ENCODE measurements around the gene IRF2BP2.

The IRF2BP2 gene

DNA sequence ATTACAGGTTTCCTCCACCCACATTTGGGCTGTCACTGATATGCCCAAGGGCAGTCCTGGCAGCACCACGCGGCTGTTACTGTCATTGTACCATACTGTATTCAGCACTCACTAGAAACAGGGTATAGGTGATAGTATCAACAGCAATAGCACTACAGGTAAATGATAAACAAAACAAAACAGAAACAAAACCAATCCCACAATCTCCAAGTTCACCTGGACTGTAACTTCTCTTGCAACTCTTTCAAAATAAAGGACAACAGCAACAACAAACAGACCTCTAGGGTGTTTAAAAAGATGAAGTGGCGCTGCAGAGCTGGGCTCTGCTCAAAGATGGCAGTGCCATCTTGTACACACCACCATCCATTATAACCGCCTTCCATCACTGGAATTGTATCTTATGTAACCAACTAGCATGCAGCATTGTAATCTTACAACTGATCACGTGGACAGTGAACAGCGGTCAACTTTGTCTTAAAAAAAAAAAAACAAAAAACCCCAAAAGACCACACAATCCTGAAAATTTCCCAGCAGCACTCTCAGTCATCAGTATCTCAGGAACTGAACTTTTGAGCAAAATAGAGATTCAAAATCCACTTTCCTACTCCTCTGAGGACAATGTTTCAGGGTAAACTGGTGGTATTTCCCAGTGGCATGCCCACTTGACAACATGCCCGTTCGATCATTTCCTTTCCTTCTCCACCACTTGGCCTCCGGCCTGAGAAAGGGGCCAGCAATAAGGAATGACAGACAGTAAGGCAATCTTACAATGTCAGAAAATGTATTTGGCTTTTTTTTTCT is 3.8 kb downstream of the IRF2BP2 start (continued):
- TF ChIP-seq, protein P1, sequence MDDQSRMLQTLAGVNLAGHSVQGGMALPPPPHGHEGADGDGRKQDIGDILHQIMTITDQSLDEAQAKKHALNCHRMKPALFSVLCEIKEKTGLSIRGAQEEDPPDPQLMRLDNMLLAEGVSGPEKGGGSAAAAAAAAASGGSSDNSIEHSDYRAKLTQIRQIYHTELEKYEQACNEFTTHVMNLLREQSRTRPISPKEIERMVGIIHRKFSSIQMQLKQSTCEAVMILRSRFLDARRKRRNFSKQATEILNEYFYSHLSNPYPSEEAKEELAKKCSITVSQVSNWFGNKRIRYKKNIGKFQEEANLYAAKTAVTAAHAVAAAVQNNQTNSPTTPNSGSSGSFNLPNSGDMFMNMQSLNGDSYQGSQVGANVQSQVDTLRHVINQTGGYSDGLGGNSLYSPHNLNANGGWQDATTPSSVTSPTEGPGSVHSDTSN (CRISPR knock-in tag; IDR thresholded peaks at IDR 0.05) = no peak
- no peak for TF ChIP-seq ZIC2 (tag by site-specific recombination; IDR thresholded peaks at IDR 0.05)
- no peak for TF ChIP-seq ZNF768 (tag by site-specific recombination; IDR thresholded peaks at IDR 0.05)
- no peak for TF ChIP-seq ZNF214 (tag by site-specific recombination; IDR thresholded peaks at IDR 0.05; ENCODE audit: borderline replicate concordance)
- no peak for TF ChIP-seq ZNF138 (tag by site-specific recombination; IDR thresholded peaks at IDR 0.05; ENCODE audit: borderline replicate concordance)
- peak; percentile 52; the same call in 1 of the 2 replicates for TF ChIP-seq SP7 (tag by site-specific recombination; IDR thresholded peaks at IDR 0.05)
- no peak for TF ChIP-seq ZNF555 (tag by site-specific recombination; conservative IDR thresholded peaks at IDR 0.05)
- TF ChIP-seq ZNF830 (tag by site-specific recombination; IDR thresholded peaks at IDR 0.05; ENCODE audit: low read depth) = no peak
- TF ChIP-seq ZNF624 (tag by site-specific recombination; IDR thresholded peaks at IDR 0.05) = no peak
- TF ChIP-seq KLF1 (tag by site-specific recombination; IDR thresholded peaks at IDR 0.05) = no peak
- TF ChIP-seq ZFP69B (tag by site-specific recombination; IDR thresholded peaks at IDR 0.05) = 0 out of 2 replicates have a peak, but pooled peaks have one; percentile 18
- TF ChIP-seq ZNF621 (tag by site-specific recombination; IDR thresholded peaks at IDR 0.05) = no peak
- no peak for TF ChIP-seq ZNF112 (tag by site-specific recombination; IDR thresholded peaks at IDR 0.05)
- TF ChIP-seq ZNF560 (tag by site-specific recombination; IDR thresholded peaks at IDR 0.05; ENCODE audit: borderline replicate concordance) = no peak
- TF ChIP-seq KLF8 (tag by site-specific recombination; IDR thresholded peaks at IDR 0.05) = peak; percentile 43; the same call in 1 of the 2 replicates
- no peak for TF ChIP-seq ZNF16 (tag by site-specific recombination; IDR thresholded peaks at IDR 0.05; ENCODE audit: low read depth)
- no peak for TF ChIP-seq ZNF510 (tag by site-specific recombination; IDR thresholded peaks at IDR 0.05; ENCODE audit: insufficient replicate concordance)
- TF ChIP-seq ZNF626 (tag by site-specific recombination; IDR thresholded peaks at IDR 0.05) = no peak
- TF ChIP-seq, protein P2, sequence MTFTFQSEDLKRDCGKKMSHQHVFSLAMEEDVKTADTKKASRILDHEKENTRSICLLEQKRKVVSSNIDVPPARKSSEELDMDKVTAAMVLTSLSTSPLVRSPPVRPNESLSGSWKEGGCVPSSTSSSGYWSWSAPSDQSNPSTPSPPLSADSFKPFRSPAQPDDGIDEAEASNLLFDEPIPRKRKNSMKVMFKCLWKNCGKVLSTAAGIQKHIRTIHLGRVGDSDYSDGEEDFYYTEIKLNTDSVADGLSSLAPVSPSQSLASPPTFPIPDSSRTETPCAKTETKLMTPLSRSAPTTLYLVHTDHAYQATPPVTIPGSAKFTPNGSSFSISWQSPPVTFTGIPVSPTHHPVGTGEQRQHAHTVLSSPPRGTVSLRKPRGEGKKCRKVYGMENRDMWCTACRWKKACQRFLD (tag by site-specific recombination; IDR thresholded peaks at IDR 0.05) = no peak
- TF ChIP-seq ZEB2 (tag by site-specific recombination; IDR thresholded peaks at IDR 0.05) = peak; percentile 78
- TF ChIP-seq, protein P3, sequence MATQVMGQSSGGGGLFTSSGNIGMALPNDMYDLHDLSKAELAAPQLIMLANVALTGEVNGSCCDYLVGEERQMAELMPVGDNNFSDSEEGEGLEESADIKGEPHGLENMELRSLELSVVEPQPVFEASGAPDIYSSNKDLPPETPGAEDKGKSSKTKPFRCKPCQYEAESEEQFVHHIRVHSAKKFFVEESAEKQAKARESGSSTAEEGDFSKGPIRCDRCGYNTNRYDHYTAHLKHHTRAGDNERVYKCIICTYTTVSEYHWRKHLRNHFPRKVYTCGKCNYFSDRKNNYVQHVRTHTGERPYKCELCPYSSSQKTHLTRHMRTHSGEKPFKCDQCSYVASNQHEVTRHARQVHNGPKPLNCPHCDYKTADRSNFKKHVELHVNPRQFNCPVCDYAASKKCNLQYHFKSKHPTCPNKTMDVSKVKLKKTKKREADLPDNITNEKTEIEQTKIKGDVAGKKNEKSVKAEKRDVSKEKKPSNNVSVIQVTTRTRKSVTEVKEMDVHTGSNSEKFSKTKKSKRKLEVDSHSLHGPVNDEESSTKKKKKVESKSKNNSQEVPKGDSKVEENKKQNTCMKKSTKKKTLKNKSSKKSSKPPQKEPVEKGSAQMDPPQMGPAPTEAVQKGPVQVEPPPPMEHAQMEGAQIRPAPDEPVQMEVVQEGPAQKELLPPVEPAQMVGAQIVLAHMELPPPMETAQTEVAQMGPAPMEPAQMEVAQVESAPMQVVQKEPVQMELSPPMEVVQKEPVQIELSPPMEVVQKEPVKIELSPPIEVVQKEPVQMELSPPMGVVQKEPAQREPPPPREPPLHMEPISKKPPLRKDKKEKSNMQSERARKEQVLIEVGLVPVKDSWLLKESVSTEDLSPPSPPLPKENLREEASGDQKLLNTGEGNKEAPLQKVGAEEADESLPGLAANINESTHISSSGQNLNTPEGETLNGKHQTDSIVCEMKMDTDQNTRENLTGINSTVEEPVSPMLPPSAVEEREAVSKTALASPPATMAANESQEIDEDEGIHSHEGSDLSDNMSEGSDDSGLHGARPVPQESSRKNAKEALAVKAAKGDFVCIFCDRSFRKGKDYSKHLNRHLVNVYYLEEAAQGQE (tag by site-specific recombination; IDR thresholded peaks at IDR 0.05) = peak; percentile 60
- no peak for TF ChIP-seq ZNF354C (tag by site-specific recombination; IDR thresholded peaks at IDR 0.05; ENCODE audit: borderline replicate concordance, low read depth)
- no peak for TF ChIP-seq GLIS2 (tag by site-specific recombination; IDR thresholded peaks at IDR 0.05)
- TF ChIP-seq ZNF10 (tag by site-specific recombination; IDR thresholded peaks at IDR 0.05) = peak; percentile 16
- no peak for TF ChIP-seq ZNF19 (tag by site-specific recombination; IDR thresholded peaks at IDR 0.05; ENCODE audit: low read depth)
- TF ChIP-seq, protein P4, sequence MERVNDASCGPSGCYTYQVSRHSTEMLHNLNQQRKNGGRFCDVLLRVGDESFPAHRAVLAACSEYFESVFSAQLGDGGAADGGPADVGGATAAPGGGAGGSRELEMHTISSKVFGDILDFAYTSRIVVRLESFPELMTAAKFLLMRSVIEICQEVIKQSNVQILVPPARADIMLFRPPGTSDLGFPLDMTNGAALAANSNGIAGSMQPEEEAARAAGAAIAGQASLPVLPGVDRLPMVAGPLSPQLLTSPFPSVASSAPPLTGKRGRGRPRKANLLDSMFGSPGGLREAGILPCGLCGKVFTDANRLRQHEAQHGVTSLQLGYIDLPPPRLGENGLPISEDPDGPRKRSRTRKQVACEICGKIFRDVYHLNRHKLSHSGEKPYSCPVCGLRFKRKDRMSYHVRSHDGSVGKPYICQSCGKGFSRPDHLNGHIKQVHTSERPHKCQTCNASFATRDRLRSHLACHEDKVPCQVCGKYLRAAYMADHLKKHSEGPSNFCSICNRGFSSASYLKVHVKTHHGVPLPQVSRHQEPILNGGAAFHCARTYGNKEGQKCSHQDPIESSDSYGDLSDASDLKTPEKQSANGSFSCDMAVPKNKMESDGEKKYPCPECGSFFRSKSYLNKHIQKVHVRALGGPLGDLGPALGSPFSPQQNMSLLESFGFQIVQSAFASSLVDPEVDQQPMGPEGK (tag by site-specific recombination; IDR thresholded peaks at IDR 0.05) = 0 out of 2 replicates have a peak, but pooled peaks have one; percentile 11
- TF ChIP-seq WT1 (tag by site-specific recombination; IDR thresholded peaks at IDR 0.05) = no peak
- no peak; the same call in 1 of the 2 replicates for TF ChIP-seq ZNF133 (tag by site-specific recombination; IDR thresholded peaks at IDR 0.05)
- no peak for TF ChIP-seq SETDB1 (IDR thresholded peaks at IDR 0.05; ENCODE audit: insufficient read length, low read length)
- no peak for TF ChIP-seq REPIN1 (tag by site-specific recombination; IDR thresholded peaks at IDR 0.05; ENCODE audit: low read depth)
- no peak for TF ChIP-seq ZNF701 (tag by site-specific recombination; IDR thresholded peaks at IDR 0.05)
- TF ChIP-seq ZNF302 (tag by site-specific recombination; IDR thresholded peaks at IDR 0.05; ENCODE audit: low read depth) = no peak
- TF ChIP-seq PRDM1 (tag by site-specific recombination; IDR thresholded peaks at IDR 0.05) = no peak
- TF ChIP-seq SALL2 (tag by site-specific recombination; IDR thresholded peaks at IDR 0.05; ENCODE audit: borderline replicate concordance) = no peak

Measured in HEK293 (cell line).